NCI-H1694 (cell line): ENCODE results near the gene ADAMTS14.
"Not testable (repeated sequence)": the region's sequence is repeated elsewhere in the genome, so short reads cannot be mapped to it uniquely, and the experiment has no call there.

Experiments
- DNase-seq: peaks from one replicate; lab custom pipeline; 2025; lab: John Stamatoyannopoulos, UW

ADAMTS14 gene

GRCh38 chr10:70751356-70751755 lies 79.0 kb downstream of the ADAMTS14 start:
- DNase-seq, result no peak

DNA sequence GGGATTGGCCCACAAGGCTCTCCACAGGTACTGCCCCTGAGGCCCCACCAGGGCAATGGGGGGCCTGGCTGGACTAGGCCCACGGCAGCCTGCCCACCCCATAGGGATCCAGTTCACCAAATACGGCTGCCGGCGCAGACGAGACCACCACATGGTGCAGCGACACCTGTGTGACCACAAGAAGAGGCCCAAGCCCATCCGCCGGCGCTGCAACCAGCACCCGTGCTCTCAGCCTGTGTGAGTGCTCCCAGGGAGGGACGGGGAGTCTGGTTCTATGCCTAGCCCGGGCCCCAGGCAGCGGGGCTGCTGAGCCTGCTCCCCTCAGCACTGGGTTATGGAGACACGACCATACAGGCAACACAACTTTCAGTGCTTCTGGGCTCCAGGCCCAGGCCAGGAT lies 79.7 kb downstream of the ADAMTS14 start:
- no peak for DNase-seq

GRCh38 chr10:70752571-70752970 lies 80.3 kb downstream of the ADAMTS14 start:
- DNase-seq, result no peak

GRCh38 chr10:70753026-70753663 lies 80.8 kb downstream of the ADAMTS14 start:
- DNase-seq, result no peak

- no peak for DNase-seq
Measured at GRCh38 chr10:70753841-70754621, 81.7 kb downstream of the ADAMTS14 start.

GRCh38 chr10:70756700-70757360 lies 84.5 kb downstream of the ADAMTS14 start:
- no peak for DNase-seq

GRCh38 chr10:70757856-70758255 lies 85.5 kb downstream of the ADAMTS14 start:
- no peak for DNase-seq

DNA sequence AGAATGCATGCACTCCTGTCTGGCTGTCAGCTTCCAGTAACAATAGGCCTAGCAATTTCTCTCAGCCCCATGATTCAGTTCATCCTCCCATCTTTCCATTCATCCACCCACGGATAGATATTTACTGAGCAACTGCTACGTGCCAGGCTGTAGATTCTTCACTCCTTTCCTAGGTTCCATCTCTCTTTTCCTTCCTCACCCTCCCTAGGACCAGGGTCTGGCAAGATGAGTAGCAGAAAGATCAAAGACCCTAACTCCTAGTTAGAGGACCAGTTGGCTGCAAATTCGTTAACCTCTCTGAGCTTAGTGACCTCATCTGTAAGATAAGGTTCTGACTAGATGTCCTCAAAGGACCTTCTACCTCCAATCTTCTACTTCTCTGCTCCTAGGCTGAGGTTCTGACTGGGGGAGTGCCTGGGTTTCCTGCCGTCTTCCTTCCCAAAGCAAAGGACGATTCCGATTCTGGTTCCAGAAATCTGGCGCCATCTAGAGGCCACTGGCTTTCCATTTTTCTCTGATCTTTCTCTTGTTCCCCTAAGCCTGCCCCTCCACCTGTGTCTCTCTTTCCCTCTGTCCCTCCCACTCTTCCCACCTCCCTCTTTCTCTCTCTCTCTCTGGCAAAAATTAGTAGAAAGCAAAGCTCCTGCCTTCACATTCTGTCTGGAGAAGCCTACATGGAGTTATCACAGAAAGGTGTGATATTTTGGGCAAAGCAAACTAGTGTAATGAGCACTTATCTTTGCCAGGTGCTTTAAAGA lies 86.6 kb downstream of the ADAMTS14 start:
- DNase-seq, result peak; percentile 81

- no peak for DNase-seq
Measured at GRCh38 chr10:70759781-70760180, 87.5 kb downstream of the ADAMTS14 start.

DNA sequence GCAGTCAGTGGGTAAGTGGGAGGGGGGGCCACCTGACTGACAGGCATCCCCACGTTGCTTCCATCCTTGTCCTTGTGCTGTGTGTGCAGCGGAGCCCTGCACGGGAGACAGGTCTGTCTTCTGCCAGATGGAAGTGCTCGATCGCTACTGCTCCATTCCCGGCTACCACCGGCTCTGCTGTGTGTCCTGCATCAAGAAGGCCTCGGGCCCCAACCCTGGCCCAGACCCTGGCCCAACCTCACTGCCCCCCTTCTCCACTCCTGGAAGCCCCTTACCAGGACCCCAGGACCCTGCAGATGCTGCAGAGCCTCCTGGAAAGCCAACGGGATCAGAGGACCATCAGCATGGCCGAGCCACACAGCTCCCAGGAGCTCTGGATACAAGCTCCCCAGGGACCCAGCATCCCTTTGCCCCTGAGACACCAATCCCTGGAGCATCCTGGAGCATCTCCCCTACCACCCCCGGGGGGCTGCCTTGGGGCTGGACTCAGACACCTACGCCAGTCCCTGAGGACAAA lies 88.0 kb downstream of the ADAMTS14 start:
- DNase-seq, result no peak

GRCh38 chr10:70761031-70761601 lies 88.8 kb downstream of the ADAMTS14 start:
- no peak for DNase-seq

- DNase-seq, result no peak
Measured at GRCh38 chr10:70761727-70762350, 89.5 kb downstream of the ADAMTS14 start.

GRCh38 chr10:70762441-70763175 lies 90.3 kb downstream of the ADAMTS14 start:
- DNase-seq, result no peak

GRCh38 chr10:70763567-70763966 lies 91.3 kb downstream of the ADAMTS14 start:
- no peak for DNase-seq

GRCh38 chr10:70765794-70766594 lies 93.7 kb downstream of the ADAMTS14 start:
- DNase-seq, result no peak

- not testable (repeated sequence) for DNase-seq
Measured at GRCh38 chr10:70768026-70768685, 95.8 kb downstream of the ADAMTS14 start.

- DNase-seq, result no peak
Measured at GRCh38 chr10:70769121-70769520, 96.8 kb downstream of the ADAMTS14 start.

DNA sequence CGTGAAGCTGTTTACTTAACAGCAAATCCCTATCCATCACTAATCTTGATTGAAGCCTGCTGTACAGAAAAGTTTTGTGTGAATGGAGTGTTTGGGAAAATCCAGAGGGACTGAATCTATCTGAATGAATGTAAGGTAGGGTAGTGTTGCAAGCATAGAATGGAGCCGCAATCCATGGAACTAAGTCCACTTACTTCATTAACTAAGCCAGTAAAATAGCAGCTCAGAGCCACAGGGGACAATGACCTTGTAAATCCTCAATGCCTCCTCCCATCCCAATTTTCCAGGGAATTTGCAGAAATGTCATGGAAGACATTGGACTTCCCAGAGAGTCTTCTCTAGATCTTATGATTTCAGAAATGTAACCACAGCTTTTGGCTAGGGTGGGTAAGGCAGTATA lies 97.7 kb downstream of the ADAMTS14 start:
- DNase-seq, result no peak

- DNase-seq, result not testable (repeated sequence)
Measured at GRCh38 chr10:70770516-70770915, 98.2 kb downstream of the ADAMTS14 start.
